AG04450 (cell line): ENCODE results near the gene NPAS3. TPM values are rescaled to one million over a fixed set of nuclear protein-coding genes. Genes with fewer than 3 reads are reported as not detected.

Experiments
- CTCF ChIA-PET: fragments of 300-600, 350-600 bp; formaldehyde crosslinking; extraction: SDS; loops from one replicate; lab custom pipeline; 2022; ENCODE audit warnings: antibody characterized with exemption, inconsistent platforms; lab: Charles Lee
- POLR2A ChIA-PET: fragments of 350-600 bp; formaldehyde crosslinking; extraction: SDS; loops from one replicate; lab custom pipeline; 2021; ENCODE audit warnings: antibody characterized with exemption, inconsistent platforms; lab: Yijun Ruan, JAX
- DNase-seq: peaks from one replicate; pipeline ENCODE4 v3.0.0-alpha.2; 2011; ENCODE audit warnings: low read depth, low spot score
- H3K27ac ChIP-seq: one replicate; pipeline ENCODE4 v1.5.1; 2012; ENCODE audit warnings: low read depth, low read length, control low read depth
- H3K27me3 ChIP-seq: one replicate; pipeline ENCODE4 v1.6.0; 2012; ENCODE audit warnings: low read length; ENCODE audit not compliant: control insufficient read depth, insufficient read depth
- H3K4me3 ChIP-seq: 2 replicates; pipeline ENCODE4 v1.5.1; 2011; ENCODE audit warnings: mild to moderate bottlenecking, low read depth, low read length, control low read depth
- H3K9me3 ChIP-seq: 2 replicates; pipeline ENCODE4 v1.5.1; 2012; ENCODE audit warnings: low read length; ENCODE audit not compliant: control insufficient read depth, insufficient read depth
- CTCF ChIP-seq: IDR thresholded peaks from 2 replicates; pipeline ENCODE4 v1.5.1; 2011; ENCODE audit warnings: low read depth, low read length, control low read depth, inconsistent platforms
- polyA plus RNA-seq: library from polyadenylated mRNA; depleted of rRNA; stranded (reverse); fragments of >200 nt; gene quantifications from 2 replicates; pipeline ENCODE4 v1.2.3, GENCODE V29; 2011

The NPAS3 gene
- polyA plus RNA-seq, 1 experiment = not detected

- no peaks in the 10 kb centered on the region for H3K27me3 ChIP-seq
- TF ChIP-seq CTCF = no peak
- ChIA-PET POLR2A (no interaction called here), CTCF (no interaction called here)
- no peak overlapping the region for H3K27ac ChIP-seq
- no peaks in the 10 kb centered on the region for H3K9me3 ChIP-seq
- H3K4me3 ChIP-seq = no peak overlapping the region
- DNase-seq = no peak
Observed at GRCh38 chr14:33696165-33696564, 757.5 kb downstream of the NPAS3 start.

- Histone ChIP-seq H3K27ac (no peak overlapping the region), H3K9me3 (no peaks in the 10 kb centered on the region), H3K4me3 (no peak overlapping the region), H3K27me3 (peaks cover 2% of the 10 kb centered on the region)
- CTCF ChIA-PET = interaction anchor here (1.0 kb wide), 1 partner anchor 93 kb away, joined by 4 read pairs; no protein-coding TSS in a partner anchor
- DNase-seq = no peak
- POLR2A ChIA-PET = no interaction called here
- no peak for TF ChIP-seq CTCF
Observed at GRCh38 chr14:33699300-33699983, 760.8 kb downstream of the NPAS3 start.

- POLR2A ChIA-PET = no interaction called here
- H3K4me3 ChIP-seq = no peak overlapping the region
- no peak overlapping the region for H3K27ac ChIP-seq
- TF ChIP-seq CTCF = no peak
- peaks cover 2% of the 10 kb centered on the region for H3K27me3 ChIP-seq
- no peak for DNase-seq
- H3K9me3 ChIP-seq = no peaks in the 10 kb centered on the region
- CTCF ChIA-PET = interaction anchor here (1.0 kb wide), 1 partner anchor 93 kb away, joined by 4 read pairs; no protein-coding TSS in a partner anchor
Observed at GRCh38 chr14:33700052-33700451, 761.4 kb downstream of the NPAS3 start.

- ChIA-PET POLR2A (no interaction called here), CTCF (no interaction called here)
- no peak overlapping the region for H3K27ac ChIP-seq
- no peak for TF ChIP-seq CTCF
- H3K4me3 ChIP-seq = no peak overlapping the region
- peaks cover 2% of the 10 kb centered on the region for H3K27me3 ChIP-seq
- H3K9me3 ChIP-seq = no peaks in the 10 kb centered on the region
- no peak for DNase-seq
Observed at GRCh38 chr14:33702293-33702692, 763.6 kb downstream of the NPAS3 start.

GRCh38 chr14:33704481-33704880 is 765.8 kb downstream of the NPAS3 start:
- ChIA-PET CTCF (interaction anchor here (0.6 kb wide), 1 partner anchor 325 kb away, joined by 3 read pairs; no protein-coding TSS in a partner anchor), POLR2A (no interaction called here)
- H3K27ac ChIP-seq = no peak overlapping the region
- H3K4me3 ChIP-seq = no peak overlapping the region
- no peak for DNase-seq
- no peaks in the 10 kb centered on the region for H3K9me3 ChIP-seq
- H3K27me3 ChIP-seq = peaks cover 2% of the 10 kb centered on the region
- TF ChIP-seq CTCF = no peak
